ENCODE measurements around the gene CLEC4A. TPM values are rescaled to one million over a fixed set of nuclear protein-coding genes. Genes with fewer than 3 reads are reported as not detected.
A peak's percentile ranks its signal among the peaks of the same experiment; 100 is the strongest.

CLEC4A gene
- total RNA-seq, result 0.65 to 1.1 TPM (median 0.99 TPM) in 3 replicates
- long read RNA-seq, result 0 reads

DNA sequence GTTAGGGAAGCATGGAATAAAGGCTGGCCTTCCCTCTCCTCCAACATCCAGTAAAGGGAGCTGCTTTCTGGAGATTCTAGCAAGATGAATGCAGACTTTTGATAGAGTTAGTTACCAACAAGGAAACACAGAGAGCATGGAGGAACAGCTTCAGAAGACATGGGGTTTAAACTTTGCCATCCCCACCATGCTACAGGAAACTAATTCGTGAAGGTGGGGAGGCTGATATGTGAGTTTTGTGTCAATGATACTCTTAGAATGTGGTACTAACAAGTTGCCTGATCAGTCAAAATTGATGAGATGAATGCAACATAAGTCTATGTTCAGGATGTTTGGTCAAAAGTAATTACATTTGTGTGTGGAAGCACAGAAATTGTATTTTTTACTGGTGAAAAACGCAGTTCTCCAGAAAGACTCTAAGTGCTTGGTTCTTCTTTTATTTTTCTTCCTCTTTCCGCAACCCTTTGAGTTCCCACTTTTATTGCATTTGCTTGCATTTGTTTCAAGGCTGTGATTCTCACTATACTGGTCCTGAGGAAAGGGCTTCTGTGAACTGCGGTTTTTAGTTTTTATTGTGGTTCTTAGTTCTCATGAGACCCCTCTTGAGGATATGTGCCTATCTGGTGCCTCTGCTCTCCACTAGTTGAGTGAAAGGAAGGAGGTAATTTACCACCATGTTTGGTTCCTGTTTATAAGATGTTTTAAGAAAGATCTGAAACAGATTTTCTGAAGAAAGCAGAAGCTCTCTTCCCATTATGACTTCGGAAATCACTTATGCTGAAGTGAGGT, at the start of gene CLEC4A:
CLEC4A (plus strand) TSS at position 494 of the 789 bp plus-strand sequence; CDS start at position 756, 262 bp downstream.
- H3K4me3 Mint-ChIP-seq (ENCODE audit: unreplicated experiment), result no peak within 1 kb of the TSS
- peaks cover 8% of the 10 kb centered on the region for H3K36me3 Mint-ChIP-seq (ENCODE audit: low read depth)
- no peaks in the 10 kb centered on the region for H3K27me3 Mint-ChIP-seq (ENCODE audit: low read depth)
- H3K9me3 Mint-ChIP-seq (ENCODE audit: low read depth), result no peaks in the 10 kb centered on the region
- DNase-seq (ENCODE audit: low spot score), result no peak
- H3K27ac Mint-ChIP-seq (ENCODE audit: unreplicated experiment), result no peak within 1 kb of the TSS
- no peak for TF ChIP-seq CTCF (IDR thresholded peaks at IDR 0.05)
- no peaks in the 10 kb centered on the region for H3K4me1 Mint-ChIP-seq (ENCODE audit: low read depth)

DNA sequence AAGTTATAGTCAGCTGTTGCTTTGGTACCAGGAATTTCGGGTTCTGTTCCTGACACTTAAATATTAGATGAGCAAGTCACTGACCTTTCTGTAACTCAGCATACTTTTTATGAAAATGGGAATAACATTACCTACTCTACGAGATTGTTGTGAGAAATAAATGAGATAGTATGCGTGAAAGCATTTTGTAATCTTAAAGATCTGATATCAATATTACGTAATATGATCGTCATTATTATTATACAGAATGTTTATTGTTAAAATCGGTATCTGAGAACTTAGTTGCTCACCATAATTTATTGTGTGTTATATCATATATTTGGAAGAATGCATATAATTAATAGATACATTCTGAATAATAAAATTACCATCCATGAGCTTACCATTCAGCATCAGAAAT, 47.5 kb upstream of the CLEC4A start:
- H3K27me3 Mint-ChIP-seq (ENCODE audit: low read depth), result no peaks in the 10 kb centered on the region
- no peaks in the 10 kb centered on the region for H3K9me3 Mint-ChIP-seq (ENCODE audit: low read depth)
- H3K36me3 Mint-ChIP-seq (ENCODE audit: low read depth), result no peaks in the 10 kb centered on the region
- H3K4me3 Mint-ChIP-seq (ENCODE audit: unreplicated experiment), result no peak overlapping the region
- no peak overlapping the region for H3K27ac Mint-ChIP-seq (ENCODE audit: unreplicated experiment)
- DNase-seq (ENCODE audit: low spot score), result no peak
- peaks cover 6% of the 10 kb centered on the region for H3K4me1 Mint-ChIP-seq (ENCODE audit: low read depth)
- no peak for TF ChIP-seq CTCF (IDR thresholded peaks at IDR 0.05)

DNA sequence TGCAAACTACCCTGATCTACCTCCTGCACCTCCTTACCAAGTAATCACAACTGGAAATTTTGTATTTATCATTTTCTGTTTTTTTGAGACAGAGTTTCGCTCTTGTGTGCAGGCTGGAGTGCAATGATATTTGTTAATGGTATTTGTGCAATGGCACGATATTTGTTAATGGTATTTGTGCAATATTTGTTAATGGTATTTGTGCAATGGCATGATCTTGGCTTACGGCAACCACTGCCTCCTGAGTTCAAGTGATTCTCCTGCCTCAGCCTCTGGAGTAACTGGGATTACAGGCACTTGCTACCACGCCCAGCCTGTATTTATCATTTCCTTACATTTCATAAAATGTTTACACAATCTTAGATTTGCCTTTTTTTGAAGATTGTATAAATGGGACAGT, 47.1 kb upstream of the CLEC4A start:
- Mint-ChIP-seq H3K9me3 (ENCODE audit: low read depth) (no peaks in the 10 kb centered on the region), H3K27ac (ENCODE audit: unreplicated experiment) (no peak overlapping the region), H3K36me3 (ENCODE audit: low read depth) (no peaks in the 10 kb centered on the region), H3K27me3 (ENCODE audit: low read depth) (no peaks in the 10 kb centered on the region), H3K4me3 (ENCODE audit: unreplicated experiment) (no peak overlapping the region), H3K4me1 (ENCODE audit: low read depth) (peaks cover 10% of the 10 kb centered on the region)
- DNase-seq (ENCODE audit: low spot score), result no peak
- TF ChIP-seq CTCF (IDR thresholded peaks at IDR 0.05), result no peak

DNA sequence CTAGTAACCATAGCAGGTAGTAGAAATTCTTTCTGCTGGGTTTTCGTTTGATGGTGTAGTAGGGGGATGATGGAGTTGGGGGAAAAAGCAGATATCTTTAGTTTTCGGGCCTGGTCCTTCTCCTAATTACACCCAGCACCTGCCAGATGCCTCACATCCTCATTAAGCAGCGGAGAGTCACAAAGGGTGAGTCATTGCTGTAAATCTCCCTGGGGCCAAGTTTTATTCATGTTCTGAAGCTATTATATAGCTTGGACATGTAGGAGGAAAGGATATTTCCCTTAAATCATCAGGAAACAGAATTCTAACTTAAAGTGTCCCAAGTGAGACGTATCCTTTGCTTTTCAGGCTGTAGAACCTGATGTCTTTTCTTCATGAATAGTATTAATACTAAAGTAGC, 46.2 kb upstream of the CLEC4A start:
- Mint-ChIP-seq H3K4me3 (ENCODE audit: unreplicated experiment) (no peak overlapping the region), H3K27me3 (ENCODE audit: low read depth) (no peaks in the 10 kb centered on the region), H3K27ac (ENCODE audit: unreplicated experiment) (no peak overlapping the region), H3K36me3 (ENCODE audit: low read depth) (no peaks in the 10 kb centered on the region), H3K9me3 (ENCODE audit: low read depth) (no peaks in the 10 kb centered on the region), H3K4me1 (ENCODE audit: low read depth) (peaks cover 12% of the 10 kb centered on the region)
- no peak for DNase-seq (ENCODE audit: low spot score)
- TF ChIP-seq CTCF (IDR thresholded peaks at IDR 0.05), result no peak

GRCh38 chr12:8078398-8078797, 45.0 kb upstream of the CLEC4A start:
- no peak for DNase-seq (ENCODE audit: low spot score)
- Mint-ChIP-seq H3K4me3 (ENCODE audit: unreplicated experiment) (no peak overlapping the region), H3K4me1 (ENCODE audit: low read depth) (peaks cover 21% of the 10 kb centered on the region)

More at GRCh38 chr12:8078398-8078797, 45.0 kb upstream of the CLEC4A start:
- peak; percentile 81 for TF ChIP-seq CTCF (IDR thresholded peaks at IDR 0.05)
- H3K9me3 Mint-ChIP-seq (ENCODE audit: low read depth), result no peaks in the 10 kb centered on the region
- H3K27me3 Mint-ChIP-seq (ENCODE audit: low read depth), result no peaks in the 10 kb centered on the region
- H3K27ac Mint-ChIP-seq (ENCODE audit: unreplicated experiment), result no peak overlapping the region
- no peaks in the 10 kb centered on the region for H3K36me3 Mint-ChIP-seq (ENCODE audit: low read depth)
